AG09309 (cell line): ENCODE data around the gene CLEC12A.
"Not testable (repeated sequence)": the region's sequence is repeated elsewhere in the genome, so short reads cannot be mapped to it uniquely, and the experiment has no call there.

ENCODE experiments used
- DNase-seq: peaks from one replicate; pipeline ENCODE4 v3.0.0-alpha.2; 2010; ENCODE audit warnings: low read depth
- H3K4me3 ChIP-seq: 2 replicates; pipeline ENCODE4 v1.5.1; 2011; ENCODE audit warnings: mild to moderate bottlenecking, low read depth, low read length, moderate library complexity; ENCODE audit not compliant: control insufficient read depth
- CTCF ChIP-seq: IDR thresholded peaks from 2 replicates; pipeline ENCODE4 v1.5.1; 2011; ENCODE audit warnings: mild to moderate bottlenecking, low read depth, low read length, inconsistent platforms; ENCODE audit not compliant: insufficient read depth, control insufficient read depth; ENCODE audit errors: missing control alignments

The CLEC12A gene

GRCh38 chr12:10016881-10017280 lies 45.7 kb downstream of the CLEC12A start:
- no peak for TF ChIP-seq CTCF
- no peak for DNase-seq
- H3K4me3 ChIP-seq, result no peak overlapping the region

GRCh38 chr12:10018386-10018785 lies 47.2 kb downstream of the CLEC12A start:
- no peak for TF ChIP-seq CTCF
- no peak overlapping the region for H3K4me3 ChIP-seq
- no peak for DNase-seq

GRCh38 chr12:10021342-10021741 lies 50.1 kb downstream of the CLEC12A start:
- H3K4me3 ChIP-seq, result no peak overlapping the region
- no peak for DNase-seq
- TF ChIP-seq CTCF, result no peak

GRCh38 chr12:10025236-10025635 lies 54.0 kb downstream of the CLEC12A start:
- TF ChIP-seq CTCF, result no peak
- H3K4me3 ChIP-seq, result no peak overlapping the region
- DNase-seq, result no peak

- not testable (repeated sequence) for H3K4me3 ChIP-seq, DNase-seq
Measured at GRCh38 chr12:10026666-10027065, 55.5 kb downstream of the CLEC12A start.

- H3K4me3 ChIP-seq, result no peak overlapping the region
- no peak for TF ChIP-seq CTCF
- no peak for DNase-seq
Measured at GRCh38 chr12:10027311-10027710, 56.1 kb downstream of the CLEC12A start.

GRCh38 chr12:10027721-10028120 lies 56.5 kb downstream of the CLEC12A start:
- peak; percentile 60 for DNase-seq
- no peak overlapping the region for H3K4me3 ChIP-seq

More at GRCh38 chr12:10027721-10028120, 56.5 kb downstream of the CLEC12A start:
- no peak for TF ChIP-seq CTCF
